ENCODE measurements around the gene CTIF.

The CTIF gene

GRCh38 chr18:48575658-48576456, 37.0 kb downstream of the CTIF start:
- DNase-seq: no peak

GRCh38 chr18:48576457-48576771, 37.6 kb downstream of the CTIF start:
- DNase-seq: no peak

DNA sequence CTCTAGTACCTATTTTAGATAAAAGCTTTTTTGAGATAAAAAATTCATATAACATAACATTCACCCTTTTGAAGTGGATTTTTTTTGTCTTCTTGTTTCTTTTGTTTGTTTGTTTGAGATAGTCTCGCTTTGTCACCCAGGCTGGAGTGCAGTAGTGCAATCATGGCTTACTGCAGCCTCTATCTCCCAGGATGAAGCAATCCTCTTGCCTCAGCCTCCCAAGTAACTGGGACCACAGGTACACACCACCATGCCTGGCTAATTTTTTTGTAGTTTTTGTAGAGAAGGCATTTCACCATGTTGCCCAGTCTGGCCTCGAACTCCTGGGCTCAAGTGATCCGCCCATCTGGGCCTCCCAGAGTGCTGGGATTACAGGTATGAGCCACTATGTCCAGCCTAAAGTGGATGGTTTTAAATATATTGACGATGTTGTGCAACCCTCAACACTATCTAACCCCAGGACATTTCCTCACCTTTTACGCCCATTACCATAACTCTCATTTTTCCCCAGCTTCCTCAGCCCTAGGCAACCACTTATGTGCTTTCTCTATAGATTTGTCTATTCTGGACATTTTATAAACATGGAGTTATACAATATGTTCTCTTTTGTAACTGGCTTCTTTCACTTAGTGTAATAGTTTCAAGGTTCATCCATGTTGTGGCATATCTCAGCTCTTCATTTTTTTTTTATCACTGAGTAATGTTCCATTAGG, 38.8 kb downstream of the CTIF start:
- no peak for DNase-seq

DNA sequence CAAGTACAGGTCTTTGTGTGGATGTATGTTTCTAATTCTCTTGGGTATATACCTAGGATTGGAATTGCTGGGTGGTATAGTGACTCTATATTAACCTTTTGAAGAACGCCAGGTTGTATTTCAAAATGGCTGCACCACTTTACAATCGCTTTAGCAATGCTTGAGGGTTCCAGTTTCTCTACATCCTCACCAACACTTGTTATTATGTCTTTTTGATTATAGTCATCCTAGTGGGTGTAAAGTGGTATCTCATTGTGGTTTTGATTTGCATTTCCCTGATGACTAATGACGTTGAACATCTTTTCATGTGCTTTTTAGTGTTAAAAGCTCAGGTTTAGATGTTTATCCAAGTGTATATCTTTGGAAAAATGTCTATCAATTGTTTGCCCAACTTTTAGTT, 39.5 kb downstream of the CTIF start:
- no peak for DNase-seq

- no peak for DNase-seq
Observed at GRCh38 chr18:48580066-48580465, 41.2 kb downstream of the CTIF start.

- no peak for DNase-seq
Observed at GRCh38 chr18:48580782-48581181, 42.0 kb downstream of the CTIF start.

- no peak for DNase-seq
Observed at GRCh38 chr18:48581206-48581605, 42.4 kb downstream of the CTIF start.

DNA sequence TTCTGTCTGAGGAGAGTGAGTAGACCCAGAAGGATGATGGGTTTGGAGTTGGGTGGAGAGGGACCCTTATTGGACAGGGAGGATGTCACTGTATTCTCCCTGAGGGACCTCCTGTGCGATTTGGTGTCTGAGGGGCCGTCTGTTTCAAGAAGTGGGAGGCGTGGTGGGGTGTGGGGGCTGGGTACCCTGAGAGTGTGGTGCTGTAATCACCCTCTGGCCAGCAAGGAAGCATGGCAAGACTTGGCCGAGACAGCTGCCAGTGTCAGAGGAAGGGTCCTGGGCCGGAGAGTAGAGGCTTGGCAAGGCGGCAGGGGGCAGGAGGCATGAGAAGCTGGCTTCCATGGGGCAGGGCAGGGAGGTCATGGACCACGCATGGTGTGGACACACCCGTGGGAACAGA, 43.1 kb downstream of the CTIF start:
- DNase-seq: no peak

GRCh38 chr18:48582946-48583345, 44.1 kb downstream of the CTIF start:
- DNase-seq: no peak

DNA sequence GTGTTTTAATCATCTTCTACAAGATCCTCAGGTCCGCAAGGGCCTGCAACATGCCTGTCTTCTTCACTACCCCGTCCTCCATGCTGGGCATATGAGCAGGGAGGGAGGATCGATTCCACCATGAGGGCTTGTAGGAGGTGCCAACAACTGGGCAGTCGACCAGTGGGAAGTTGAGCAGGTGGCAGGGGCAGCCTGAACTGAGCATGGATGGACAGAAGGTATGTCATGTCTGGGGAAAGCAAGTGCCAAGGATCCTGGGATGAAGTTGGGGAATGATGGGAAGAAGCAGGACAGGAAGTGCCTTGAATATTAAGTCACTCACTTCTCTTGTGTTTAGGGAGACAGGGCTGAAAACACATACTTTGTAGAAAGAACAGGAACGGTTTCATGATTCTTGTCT, 44.7 kb downstream of the CTIF start:
- no peak for DNase-seq

GRCh38 chr18:48589797-48590519, 51.1 kb downstream of the CTIF start:
- no peak for DNase-seq

DNA sequence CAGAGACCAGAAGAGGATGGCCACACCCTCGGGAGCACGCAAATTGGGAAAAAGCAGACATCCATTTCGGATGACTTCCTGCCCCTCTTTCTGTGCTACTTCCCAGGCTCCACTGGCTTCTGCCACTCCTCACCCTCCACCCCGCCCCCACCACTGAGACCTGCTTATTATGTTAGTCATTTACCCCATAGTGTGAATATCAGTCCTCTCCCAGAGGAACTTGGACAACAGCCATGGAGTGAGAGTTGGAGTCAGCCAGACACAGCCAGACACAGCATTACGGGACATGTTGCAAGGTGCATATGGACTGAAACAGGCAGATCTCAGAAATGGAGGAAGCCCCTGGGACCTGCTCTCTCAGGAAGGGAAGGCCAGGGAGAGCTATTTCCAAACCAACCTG, 51.8 kb downstream of the CTIF start:
- no peak for DNase-seq

DNA sequence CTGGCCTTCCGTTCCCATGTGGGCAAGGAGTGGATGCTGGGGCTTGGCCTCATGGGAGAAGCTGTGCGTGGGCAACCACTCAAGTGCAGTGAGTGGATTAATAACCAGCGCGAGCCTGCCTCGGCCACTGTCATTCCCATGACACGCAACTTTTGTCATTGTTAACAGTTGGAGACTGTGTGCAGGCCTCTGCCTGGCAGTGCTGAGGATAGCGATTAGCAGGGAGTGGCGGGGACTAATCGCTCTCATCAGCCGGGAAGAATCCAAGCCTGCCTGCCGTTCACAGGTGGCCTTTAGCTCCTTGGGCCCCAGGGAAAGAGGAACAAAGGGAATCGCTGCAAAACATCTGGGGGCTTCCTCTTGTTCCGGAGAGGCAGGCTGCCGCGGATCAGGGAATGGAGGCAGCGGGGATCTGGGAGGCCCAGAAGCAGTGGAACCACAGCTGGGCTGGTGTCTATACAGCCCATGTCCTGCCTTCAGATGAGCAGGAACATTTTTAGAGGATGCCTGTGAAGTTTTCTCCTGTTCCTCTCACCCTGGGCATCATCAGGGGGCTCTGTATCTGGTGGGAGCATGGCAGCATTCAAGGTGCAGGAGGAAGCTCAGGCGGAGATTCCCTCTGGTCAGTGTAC, 53.8 kb downstream of the CTIF start:
- no peak for DNase-seq

GRCh38 chr18:48594471-48595094, 55.8 kb downstream of the CTIF start:
- DNase-seq: no peak

GRCh38 chr18:48595703-48596218, 56.9 kb downstream of the CTIF start:
- no peak for DNase-seq

- no peak for DNase-seq
Observed at GRCh38 chr18:48597110-48597509, 58.3 kb downstream of the CTIF start.

DNA sequence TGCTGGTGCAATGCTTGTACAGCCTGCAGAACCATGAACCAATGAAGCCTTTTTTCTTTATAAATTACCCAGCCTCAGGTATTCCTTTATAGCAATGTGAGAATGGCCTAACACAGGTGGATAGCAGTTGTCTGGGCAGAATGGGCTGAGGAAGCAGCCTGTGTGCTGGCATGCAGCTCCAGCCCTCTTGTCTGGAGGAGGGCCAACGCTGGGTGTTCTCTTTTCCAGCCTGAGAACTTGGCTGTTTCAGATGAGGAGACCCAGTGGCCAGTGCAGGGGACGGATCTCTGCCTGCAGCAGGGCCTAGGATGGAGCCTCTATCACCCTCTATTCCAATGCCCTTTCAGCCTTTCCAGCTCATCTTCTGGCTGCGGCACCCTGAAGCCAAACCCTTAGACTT, 58.8 kb downstream of the CTIF start:
- no peak for DNase-seq

DNA sequence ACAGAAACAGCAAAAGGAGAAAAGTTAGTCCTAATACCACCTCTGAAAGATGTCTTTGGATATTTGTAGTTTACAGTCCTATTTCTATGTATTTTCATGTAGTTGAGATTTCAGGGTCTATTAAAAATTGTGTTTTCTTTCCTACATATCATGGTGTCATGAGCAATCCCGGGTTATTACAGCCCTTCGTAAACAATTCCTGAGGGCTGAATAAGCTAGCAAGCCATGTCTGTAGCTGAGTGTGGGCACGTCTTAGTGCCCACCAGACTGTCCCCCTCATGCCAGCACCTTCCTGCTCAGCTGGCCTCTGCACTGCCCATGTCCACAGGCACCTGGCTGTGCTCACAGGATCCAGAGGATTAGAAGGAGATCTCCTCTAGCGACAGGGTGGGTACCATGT, 60.6 kb downstream of the CTIF start:
- no peak for DNase-seq

GRCh38 chr18:48600046-48600445, 61.2 kb downstream of the CTIF start:
- no peak for DNase-seq

DNA sequence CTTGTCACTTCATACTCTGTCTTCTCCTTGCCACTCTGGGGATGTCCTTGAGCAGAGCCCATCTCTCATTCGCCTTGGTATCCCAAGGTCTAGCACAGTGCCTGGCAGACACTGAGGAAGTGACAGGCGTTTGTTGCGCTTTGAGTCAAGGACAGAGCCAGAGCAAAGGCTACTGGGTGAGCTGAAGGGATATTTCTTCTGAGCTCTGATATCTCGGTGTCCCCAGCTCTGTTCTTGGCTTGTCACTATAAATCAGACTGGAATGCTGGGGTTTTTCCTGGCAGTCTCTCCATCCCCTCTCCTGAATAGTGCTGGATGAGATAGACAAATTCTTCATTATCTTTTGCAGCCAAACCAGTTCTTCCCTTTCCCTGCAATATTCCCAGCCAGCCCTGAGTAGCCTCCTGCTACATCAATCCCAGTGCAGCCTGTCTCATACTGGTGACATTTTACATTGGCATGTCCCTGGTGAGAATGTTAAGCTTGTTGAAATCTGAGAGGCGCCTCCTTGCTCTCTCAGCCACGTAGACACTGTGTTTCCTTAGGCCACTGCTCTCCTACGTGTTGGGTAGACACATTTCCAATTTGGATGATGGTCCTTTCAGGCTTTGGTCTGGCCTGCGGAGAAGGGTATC, 61.7 kb downstream of the CTIF start:
- no peak for DNase-seq

DNA sequence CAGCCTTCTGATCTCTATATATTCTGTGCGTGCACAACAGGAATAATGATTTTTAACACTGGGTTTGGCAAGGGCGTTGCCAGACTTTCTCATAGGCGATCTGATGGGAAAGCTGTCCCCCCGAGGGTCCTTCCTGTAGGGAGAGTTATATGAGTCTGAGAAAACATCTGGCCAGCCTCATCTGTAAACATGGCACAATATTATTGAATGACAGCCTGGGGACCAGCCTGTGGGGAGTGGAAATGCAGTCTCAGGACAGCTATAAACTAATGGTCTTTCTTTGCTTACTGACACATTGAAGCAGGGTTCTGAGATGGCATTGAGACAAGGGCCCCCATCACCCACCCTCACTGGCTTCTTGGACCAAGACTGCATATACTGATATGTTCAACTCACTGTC, 62.5 kb downstream of the CTIF start:
- no peak for DNase-seq

DNA sequence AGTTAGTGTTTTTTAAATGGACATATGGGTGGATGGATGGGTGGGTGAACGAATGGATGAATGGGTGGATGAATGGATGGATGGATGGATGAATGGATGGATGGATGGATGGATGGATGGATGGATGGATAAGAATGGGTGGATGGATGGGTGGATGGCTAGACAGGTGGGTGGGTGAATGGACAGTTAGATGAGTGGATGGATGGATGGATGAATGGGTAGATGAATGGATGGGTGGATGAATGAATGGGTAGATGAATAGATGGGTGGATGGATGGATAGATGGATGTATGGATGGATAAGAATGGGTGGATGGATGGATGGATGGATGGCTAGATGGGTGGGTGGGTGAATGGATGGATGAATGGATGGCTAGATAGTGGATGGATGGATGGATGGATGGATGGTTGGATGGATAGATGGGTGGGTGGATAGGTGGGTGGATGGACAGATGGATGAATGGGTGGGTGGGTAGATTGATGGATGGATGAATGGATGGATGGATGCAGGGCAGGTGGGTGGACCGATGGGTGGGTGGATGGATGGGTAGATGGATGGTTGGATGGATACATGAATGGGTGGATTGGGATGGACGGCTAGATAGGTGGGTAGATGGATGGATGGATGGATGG, 64.0 kb downstream of the CTIF start:
- no peak for DNase-seq

All from KG1 (cell line).